NCI-H2107 treated with DMSO at 0.1 percent for 48 hours (cell line): ENCODE results near the gene HTR3B.
"Not testable (repeated sequence)": the region's sequence is repeated elsewhere in the genome, so short reads cannot be mapped to it uniquely, and the experiment has no call there.

Experiments used
- DNase-seq: peaks from one replicate; lab custom pipeline; 2025; ENCODE audit not compliant: unreplicated experiment; lab: John Stamatoyannopoulos, UW

HTR3B gene, protein sequence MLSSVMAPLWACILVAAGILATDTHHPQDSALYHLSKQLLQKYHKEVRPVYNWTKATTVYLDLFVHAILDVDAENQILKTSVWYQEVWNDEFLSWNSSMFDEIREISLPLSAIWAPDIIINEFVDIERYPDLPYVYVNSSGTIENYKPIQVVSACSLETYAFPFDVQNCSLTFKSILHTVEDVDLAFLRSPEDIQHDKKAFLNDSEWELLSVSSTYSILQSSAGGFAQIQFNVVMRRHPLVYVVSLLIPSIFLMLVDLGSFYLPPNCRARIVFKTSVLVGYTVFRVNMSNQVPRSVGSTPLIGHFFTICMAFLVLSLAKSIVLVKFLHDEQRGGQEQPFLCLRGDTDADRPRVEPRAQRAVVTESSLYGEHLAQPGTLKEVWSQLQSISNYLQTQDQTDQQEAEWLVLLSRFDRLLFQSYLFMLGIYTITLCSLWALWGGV

DNA sequence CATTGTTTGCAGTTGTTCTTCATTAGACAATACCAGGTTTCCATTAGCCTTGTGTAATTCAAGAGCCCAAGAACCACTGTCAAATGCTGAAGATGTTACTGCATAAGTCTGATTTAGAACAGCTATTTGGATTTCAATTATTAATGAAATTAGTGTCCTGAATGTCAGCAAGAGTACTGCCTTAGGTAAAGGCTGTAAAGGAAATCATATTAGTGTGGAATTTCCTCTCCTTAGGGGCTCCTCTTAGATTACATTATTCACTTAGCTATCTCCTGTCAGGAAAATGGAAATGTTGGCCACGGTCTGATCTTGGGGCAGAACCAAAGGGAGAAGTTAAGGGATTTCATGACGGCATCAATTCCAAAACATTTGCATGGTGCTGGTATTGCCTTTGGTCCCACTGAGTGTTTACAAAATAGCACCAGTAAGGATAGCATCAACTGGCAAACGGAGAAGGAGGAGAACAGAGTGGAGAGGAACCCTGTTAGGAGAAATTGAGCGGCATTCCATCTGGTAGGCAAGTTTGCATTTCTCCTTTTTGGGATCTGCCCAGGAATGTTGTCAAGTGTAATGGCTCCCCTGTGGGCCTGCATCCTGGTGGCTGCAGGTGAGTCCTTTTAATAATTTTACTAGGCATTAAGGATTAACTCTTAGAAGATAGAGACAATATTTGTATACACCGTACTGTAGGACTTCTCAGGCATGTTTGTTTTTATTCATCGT is at the start of gene HTR3B:
HTR3B (plus strand) TSS at position 418 of the 723 bp plus-strand sequence; CDS start at position 556, 138 bp downstream.
- no peak for DNase-seq

DNA sequence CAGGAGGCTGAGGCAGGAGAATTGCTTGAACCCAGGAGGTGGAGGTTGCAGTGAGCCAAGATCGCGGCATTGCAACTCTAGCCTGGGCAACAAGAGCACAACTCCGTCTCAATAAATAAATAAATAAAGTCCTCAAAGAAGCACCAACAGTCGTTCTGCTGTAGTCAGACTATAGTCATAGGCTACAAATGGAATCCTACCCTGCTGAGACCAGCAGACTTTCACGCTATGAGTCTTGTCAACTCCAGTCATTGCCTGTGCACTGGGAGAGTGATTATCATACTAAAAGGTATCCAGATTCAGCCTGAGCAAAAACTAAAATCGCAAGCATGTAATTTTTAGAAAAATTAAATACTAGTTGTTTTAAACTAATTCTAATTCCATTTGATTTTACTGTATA is 48.8 kb upstream of the HTR3B start:
- DNase-seq, result no peak

DNA sequence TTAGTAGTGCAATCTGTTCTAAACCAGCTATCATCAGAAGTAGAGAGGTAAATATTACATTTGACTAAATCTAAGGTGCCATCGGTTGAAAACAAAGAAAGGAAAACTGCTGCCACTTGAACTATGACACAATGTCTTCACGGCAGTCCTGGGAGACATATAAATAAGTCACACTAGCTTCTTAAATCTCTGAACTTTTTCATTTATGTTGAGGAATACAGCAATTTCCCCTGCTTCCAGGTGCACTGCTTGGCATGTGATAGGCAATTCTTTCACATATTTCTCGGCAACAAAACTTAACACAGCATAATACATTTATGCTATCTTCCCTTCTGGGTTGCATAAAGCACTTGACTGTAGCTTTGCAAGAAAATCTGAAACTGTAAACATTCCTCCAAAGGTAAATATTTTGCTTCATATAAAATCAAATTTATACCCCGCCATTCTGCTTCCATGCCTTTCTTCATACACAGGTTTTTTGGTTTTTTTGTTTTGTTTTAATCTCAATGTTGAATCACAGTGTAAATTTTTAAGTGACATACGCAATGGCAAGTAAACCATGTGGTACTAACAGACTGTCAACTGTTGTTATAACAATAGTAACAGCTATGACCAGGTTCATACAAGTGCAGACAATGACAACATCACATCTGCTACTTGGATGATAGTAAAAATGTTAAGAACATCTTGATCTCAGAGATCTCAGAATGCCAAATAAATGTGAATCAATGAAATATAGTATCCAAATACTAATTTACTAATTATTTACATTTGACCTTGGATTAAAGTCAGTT is 47.4 kb upstream of the HTR3B start:
- DNase-seq, result no peak

DNA sequence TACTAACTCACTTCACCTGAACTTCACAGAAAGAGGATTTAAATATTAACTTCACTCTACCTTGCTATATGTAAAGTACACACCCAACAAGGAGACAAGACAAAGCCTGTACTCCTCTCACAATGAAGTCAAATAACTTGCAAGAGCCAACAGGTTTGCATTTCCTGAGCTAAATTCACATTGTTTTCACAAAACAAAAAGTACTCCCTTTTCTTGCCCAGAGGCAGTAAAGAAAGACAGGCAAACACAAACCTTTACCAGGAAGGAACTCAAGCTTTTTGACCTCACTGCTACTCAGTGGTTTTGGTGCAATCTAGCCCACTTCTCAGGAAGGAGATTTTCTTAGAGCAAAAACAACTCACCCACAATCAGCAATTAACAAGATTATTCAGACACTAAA is 44.9 kb upstream of the HTR3B start:
- no peak for DNase-seq

DNA sequence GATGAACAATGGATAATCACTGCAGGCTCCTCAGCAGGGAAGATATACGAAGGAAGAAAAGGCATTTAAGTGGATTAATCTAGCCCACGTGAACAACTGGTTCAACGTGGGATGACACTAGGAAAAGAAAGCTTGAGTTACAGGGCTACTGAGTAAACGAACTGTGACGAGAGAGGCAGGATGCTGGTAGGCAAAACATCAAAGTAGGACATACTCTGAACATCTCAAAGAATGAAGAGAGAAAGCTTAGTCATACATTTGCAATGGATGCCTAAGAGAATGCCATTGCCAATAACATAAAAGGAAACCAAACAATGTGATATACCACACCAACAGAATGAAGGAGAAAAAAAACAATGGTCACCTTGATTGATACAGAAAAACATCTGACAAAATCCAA is 42.2 kb upstream of the HTR3B start:
- no peak for DNase-seq

DNA sequence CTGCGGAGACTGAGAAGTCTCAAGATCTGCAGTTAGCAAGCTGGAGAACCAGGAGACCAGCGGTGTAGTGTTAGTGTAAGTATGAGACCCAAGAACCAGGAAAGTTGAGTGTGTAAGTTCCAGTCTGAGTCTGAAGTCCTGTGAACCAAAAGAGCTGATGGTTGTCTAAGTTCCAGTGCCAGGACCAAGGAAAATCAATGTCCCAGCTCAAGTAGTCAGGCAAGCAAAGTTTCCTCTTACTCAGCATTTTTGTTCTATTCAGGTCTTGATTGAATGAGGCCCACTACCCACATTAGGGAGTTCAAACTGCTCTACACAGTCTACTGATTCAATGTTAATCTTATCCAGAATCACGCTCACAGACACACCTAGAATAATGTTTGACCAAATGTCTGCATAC is 40.2 kb upstream of the HTR3B start:
- no peak for DNase-seq

DNA sequence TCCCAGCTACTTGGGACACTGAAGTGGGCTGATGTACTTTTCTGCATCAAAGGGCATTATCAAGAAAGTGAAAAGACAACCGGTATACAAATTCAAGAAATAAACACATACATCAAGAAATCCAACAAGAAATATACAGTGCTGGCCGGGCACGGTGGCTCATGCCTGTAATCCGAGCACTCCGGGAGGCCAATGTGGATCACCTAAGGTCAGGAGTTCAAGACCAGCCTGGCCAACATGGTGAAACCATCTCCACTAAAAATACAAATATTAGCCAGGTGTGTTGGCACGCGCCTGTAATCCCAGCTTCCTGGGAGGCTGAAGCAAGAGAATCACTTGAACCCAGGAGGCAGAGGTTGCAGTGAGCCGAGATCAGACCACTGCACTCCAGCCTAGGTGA is 38.7 kb upstream of the HTR3B start:
- DNase-seq, result no peak

DNA sequence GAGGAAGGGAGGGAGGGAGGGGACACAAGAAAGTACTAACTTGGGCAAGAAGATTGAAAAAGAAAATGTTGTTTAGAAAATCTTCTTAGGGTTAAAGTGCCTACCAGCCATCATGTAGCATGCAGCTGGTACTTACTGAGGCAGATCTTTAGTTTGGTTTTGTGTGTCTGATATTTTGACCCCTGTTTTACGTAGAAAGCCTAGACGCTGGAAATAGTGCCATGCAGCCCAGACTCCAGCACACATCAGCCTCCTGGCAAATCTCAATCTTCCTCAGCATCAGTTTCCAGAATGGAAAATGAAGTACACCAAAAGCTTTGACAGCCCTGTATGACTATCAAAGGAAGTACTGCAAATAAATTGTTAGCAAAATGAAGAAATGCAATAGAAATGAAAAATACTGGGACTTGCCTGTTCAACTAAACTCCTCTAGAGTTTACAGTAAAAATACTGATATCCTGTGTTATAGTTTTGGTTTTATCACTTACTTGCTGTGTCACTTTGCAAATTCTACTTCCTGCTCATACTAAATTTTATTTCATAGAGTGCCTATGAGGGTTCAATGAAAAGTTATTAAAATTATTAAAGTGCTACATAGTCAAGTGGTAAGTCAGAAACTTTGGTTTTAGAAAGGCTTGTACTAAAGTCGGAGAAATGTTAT is 36.6 kb upstream of the HTR3B start:
- DNase-seq, result no peak

DNA sequence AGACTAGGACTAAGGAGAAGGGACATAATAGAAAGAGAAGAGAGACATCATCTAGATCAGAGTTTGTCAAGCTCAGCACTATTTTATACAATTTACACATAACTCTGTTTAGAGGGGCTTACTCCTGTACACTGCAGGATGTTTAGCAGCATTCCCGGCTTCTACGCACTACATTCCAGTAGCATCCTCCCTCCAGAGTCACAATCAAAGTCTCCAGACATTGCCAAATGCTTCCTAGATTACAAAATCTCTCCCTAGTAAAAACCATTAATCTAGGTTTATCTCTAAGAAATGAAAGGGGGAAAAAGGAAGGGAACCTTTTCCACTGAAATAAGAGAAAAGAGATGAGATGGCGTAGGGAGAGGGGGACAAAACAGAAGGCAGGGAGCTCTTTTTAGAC is 33.3 kb upstream of the HTR3B start:
- no peak for DNase-seq

DNA sequence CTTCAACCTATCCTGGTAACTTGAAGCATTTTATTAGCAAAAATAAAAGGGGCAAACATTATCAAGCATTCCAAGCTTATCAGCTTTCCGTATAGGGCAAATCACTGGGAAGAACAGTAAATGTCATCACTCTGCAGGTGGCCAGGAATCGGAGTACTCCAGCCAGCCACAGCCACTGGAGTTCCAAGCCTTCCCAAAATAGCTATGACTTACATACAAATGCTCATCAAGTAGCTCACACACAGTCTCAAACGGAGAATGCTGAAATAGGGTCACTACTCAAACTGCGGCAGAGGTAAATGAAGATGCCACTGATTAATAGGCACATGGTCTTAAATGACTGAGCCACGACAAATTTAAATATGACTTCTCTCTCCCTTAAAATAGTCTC is 31.4 kb upstream of the HTR3B start:
- no peak for DNase-seq

DNA sequence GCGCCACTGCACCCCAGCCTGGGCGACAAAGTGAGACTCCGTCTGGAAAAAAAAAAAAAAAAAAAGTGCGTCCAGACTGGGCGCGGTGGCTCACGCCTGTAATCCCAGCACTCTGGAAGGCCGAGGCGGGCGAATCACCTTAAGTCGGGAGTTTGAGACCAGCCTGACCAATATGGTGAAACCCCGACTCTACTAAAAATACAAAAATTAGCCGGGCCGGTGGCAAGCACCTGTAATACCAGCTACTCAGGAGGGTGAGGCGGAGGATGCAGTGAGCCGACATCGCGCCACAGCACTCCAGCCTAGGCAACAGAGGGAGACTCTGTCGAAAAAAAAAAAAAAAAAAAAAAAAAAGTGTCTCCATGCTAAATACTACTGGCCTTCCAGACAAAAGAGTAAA is 30.5 kb upstream of the HTR3B start:
- DNase-seq, result no peak

DNA sequence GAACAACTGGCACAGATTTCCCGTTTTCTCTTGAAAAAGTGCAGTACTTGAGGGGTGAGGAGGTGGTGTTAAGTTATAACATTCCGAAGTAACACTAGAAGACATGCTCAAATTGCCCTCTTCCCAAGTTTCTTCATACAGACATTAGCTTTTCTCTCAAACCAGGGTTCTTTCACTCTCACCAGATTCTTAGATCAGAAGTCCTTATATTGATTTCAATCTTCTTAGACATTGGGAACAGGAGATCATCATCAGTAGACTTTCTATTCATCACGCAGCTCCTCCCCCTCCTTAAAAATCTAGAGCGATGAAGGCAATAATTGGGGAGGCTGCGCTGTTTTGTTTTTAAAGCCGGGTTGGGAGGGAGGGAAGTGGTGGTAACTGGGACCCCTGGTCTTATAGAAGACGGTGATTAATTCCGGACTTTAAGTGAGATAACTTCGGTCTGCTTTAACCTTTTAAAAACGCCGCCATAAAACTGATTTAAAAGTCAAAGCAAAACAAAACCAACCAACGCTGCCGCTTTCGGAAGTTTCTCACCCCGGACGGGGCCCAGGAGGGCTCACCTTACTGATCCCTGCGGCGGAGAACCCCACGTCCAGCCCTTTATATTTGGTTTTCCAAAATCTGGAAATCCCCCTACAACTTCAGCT is 29.9 kb upstream of the HTR3B start:
- DNase-seq, result no peak

DNA sequence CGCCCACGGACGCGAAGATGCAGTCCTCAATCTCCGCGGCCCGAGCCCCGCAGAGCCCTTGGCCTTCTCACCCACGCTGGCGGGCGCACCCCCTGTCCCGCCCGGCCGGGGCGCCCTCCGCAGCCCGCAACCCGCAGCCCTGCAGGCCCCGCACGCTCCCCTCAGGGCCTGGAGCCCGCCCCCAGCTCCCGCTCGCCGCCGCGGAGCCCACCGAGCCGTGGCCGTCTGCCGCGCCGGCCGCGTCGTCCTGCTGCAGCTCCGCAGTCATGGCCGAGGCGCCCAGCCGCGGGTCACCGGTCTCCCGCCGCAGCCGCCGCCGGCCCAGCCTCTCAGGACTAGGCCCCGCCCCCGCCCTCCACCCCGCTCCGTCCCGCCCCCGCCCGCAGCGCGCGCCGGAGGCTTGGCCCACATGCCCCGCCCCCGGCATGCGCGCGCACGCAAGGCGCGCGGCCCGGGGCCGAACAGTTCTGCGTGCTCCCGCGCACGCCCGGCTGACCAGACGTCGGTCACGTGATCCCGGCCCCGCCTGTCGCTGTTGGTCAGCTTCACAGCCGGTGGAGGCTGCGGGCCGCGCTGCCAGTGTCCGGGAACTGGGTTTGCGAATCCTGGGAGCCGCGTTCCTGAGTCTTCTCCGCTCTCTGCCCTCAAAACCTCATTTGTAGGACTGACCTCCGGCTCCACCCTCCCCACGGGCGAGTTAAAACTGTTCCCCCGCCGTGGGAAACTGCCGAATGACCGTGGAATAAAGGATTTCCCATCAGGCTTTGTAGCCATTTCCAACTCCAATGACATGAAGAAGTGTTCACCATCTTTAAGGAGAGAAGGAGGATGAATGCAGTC is 29.1 kb upstream of the HTR3B start, which contains the start of gene USP28:
USP28 (minus strand) TSS at position 339 of the 840 bp plus-strand sequence; CDS start at position 268, 71 bp downstream.
- DNase-seq, result peak; percentile 54

DNA sequence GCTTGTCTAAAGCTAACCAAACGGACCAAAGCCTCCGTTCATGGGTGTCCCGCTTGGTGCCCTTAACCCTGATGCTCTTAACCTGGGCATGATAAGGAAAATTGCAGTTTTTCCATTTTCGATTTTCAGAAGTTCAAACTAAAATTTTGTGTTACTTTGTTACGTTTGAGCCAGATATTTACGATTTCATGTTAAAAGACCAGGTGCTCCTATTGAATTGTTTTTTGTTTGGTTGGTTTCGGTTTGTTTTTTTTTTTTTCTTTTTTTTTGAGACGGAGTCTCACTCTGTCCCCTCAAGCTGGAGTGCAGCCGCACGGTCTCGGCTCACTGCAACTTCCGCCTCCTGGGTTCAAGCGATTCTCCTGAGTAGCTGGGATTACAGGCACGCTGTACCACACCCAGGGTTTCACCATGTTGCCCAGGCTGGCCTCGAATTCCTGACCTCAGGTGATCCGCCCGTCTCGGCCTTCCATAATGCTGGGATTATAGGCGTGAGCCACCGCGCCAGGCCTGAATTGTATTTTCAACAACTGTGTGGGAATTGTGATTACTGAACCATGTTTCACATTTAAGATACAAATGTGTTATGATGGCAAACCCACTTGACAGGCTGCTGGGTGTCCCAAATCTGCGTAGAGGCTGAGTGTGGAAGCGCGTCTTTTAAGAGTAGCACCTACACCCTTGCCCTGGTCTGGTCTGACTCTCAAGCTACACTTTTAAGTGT is 28.4 kb upstream of the HTR3B start:
- DNase-seq, result no peak

DNA sequence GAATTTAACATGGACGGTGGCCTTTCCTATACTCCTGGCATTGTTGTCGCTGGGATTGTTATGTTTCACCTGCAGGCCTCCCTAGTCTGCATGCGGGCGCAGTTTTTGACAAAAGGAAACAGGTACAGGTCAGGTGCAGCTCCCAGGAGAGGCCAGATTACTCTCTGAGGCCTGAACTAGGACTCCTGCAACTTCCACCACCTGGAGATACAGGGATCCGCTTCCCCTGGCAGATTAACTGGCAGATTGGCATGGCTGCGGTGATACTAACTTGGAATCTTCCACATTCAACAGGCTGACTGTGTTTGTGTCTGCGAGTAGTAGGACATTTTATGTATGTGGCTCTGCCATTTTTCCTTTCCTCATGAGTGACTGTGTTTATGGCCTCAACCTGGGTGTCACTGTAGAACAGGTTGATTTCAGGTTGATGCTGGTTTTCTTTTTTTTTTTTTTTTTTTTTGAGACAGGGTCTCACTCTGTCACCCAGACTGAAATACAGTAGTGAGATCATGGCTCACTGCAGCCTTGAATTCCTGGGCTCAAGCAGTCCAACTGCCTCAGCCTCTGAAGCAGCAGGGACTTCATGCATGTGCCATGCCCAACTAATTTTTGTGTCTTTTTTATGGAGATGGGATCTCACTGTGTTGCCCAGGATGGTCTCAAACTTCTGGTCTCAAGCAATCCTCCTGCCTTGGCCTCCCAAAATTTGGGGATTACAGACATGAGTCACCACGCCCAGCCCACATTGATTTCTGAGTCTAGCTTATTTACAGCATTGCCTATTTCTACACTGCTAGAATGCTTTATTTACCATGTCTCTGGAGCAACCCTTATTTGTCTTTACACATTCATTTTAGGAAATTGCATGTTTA is 27.6 kb upstream of the HTR3B start:
- no peak for DNase-seq

DNA sequence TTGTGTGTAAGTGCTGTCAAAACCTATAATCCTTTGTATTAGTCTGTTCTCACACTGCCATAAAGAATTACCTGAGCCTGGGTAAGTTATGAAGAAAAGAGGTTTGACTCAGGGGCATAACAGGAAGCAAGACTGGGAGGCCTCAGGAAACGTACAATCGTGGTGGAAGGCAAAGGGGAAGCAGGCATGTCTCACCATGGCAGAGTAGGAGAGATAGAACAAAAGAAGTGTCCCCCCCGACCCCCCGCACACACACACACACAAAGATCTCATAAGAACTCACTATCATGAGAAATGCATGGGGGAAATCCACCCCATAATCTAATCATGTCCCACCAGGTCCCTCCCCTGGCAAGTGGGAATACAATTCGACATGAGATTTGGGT is 26.9 kb upstream of the HTR3B start:
- no peak for DNase-seq

DNA sequence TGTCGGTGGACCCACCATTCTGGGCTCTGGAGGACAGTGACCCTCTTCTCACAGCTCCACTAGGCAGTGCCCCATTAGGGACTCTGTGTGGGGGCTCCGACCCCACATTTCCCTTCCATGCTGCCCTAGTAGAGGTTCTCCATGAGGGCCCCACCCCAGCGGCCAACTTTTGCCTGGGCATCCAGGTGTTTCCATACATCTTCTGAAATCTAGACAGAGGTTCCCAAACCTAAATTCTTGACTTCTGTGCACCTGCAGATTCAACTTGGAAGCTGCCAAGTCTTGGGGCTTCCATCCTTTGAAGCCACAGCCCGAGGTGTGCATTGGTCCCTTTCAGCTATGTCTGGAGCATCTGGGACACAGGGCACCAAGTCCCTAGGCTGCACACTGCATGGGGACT is 25.1 kb upstream of the HTR3B start:
- not testable (repeated sequence) for DNase-seq

DNA sequence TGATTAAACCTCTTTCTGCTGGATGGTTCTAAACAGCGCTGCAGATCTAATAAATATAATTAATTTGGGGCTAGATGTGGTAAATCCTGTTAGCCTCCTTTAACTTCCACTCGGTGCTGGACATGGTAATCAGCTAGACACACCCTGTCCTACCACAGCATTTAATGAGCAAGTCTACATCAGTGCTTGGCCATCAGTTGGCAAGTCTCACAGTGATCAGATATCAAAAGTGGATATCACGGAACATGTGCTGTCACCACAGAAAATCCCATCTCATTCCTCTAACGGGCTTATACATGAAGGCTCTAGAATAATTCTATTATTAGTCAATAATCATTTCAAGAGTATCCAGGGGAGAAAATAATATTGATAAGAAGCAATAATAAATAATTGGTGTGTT is 23.6 kb upstream of the HTR3B start:
- no peak for DNase-seq
